GM12878 (cell line): ENCODE data around the gene PARP6. TPM values are rescaled to one million over a fixed set of nuclear protein-coding genes. Genes with fewer than 3 reads are reported as not detected.

Source experiments
- ATAC-seq: fragments of 200-7000 bp; cut with Tn5 transposase; 3 replicates; pipeline ENCODE4 v1.9.1; 2020; ENCODE audit warnings: mild to moderate bottlenecking, moderate library complexity
- BruUV-seq: library from RNA; stranded (reverse); fragments of 400-500 nt; replicated peaks from 2 replicates; lab custom pipeline; 2021; lab: Mats Ljungman, UMichigan
- CTCF ChIA-PET: fragments of 300-600 bp; sonication (Branson Sonifier 250); formaldehyde crosslinking; extraction: SDS; loops from one replicate; lab custom pipeline; 2021; ENCODE audit warnings: inconsistent platforms; lab: Yijun Ruan, JAX
- POLR2A ChIA-PET: fragments of 350-600 bp; formaldehyde crosslinking; extraction: SDS; loops from one replicate; lab custom pipeline; 2021; ENCODE audit warnings: inconsistent platforms; lab: Charles Lee
- RAD21 ChIA-PET: fragments of 300-600 bp; sonication (Branson Sonifier 250); formaldehyde crosslinking; loops from one replicate; lab custom pipeline; 2023; ENCODE audit warnings: antibody characterized with exemption; ENCODE audit not compliant: unreplicated experiment; lab: Charles Lee
- SMC1A ChIA-PET: fragments of 300-600 bp; sonication (Branson Sonifier 250); formaldehyde crosslinking; loops from one replicate; lab custom pipeline; 2023; ENCODE audit not compliant: unreplicated experiment, uncharacterized antibody; lab: Charles Lee
- DNase-seq: peaks from one replicate; pipeline ENCODE4 v3.0.0-alpha.2; 2011; ENCODE audit warnings: low read depth, low spot score
- FAIRE-seq: peaks from 3 replicates; lab custom pipeline; 2011; peaks lifted over from hg19 to GRCh38; lab: Jason Lieb, UNC
- H2AFZ ChIP-seq: 2 replicates; pipeline ENCODE4 v1.6.0; 2011; ENCODE audit warnings: low read depth, low read length, control low read depth; ENCODE audit not compliant: control insufficient read depth
- H3K27ac ChIP-seq: 2 replicates; pipeline ENCODE4 v1.5.1; 2011; ENCODE audit warnings: control low read depth; ENCODE audit not compliant: control insufficient read depth, insufficient read depth
- H3K27me3 ChIP-seq, 2 experiments: replicated peaks in 1 of 2; 2 replicates each; pipeline versions ENCODE4 v1.6.0 to v1.6.1; 2011; ENCODE audit warnings: low read length in 1 of 2; ENCODE audit not compliant: control insufficient read depth in 2 of 2, insufficient read depth in 2 of 2
- H3K36me3 ChIP-seq, 2 experiments: 2 replicates each; pipeline ENCODE4 v1.5.1; 2011; ENCODE audit warnings: low read length in 1 of 2; ENCODE audit not compliant: control insufficient read depth in 2 of 2, insufficient read depth in 2 of 2
- H3K4me1 ChIP-seq: 2 replicates; pipeline ENCODE4 v1.6.1; 2011; ENCODE audit warnings: mild to moderate bottlenecking, low read length, moderate library complexity, mixed read lengths; ENCODE audit not compliant: control insufficient read depth, insufficient read depth
- H3K4me2 ChIP-seq: 2 replicates; pipeline ENCODE4 v1.6.0; 2011; ENCODE audit warnings: control low read depth; ENCODE audit not compliant: control insufficient read depth, insufficient read depth
- H3K4me3 ChIP-seq: fragments of 200-600 bp; sonication (generic); 2 replicates; pipeline ENCODE4 v1.5.1; 2016
- H3K79me2 ChIP-seq: 2 replicates; pipeline ENCODE4 v1.6.0; 2011; ENCODE audit warnings: low read length; ENCODE audit not compliant: control insufficient read depth, insufficient read depth
- H3K9ac ChIP-seq: 2 replicates; pipeline ENCODE4 v1.8.0; 2011; ENCODE audit warnings: low read length, control low read depth, mixed read lengths; ENCODE audit not compliant: control insufficient read depth, insufficient read depth
- H3K9me3 ChIP-seq: replicated peaks from 3 replicates; pipeline ENCODE4 v1.5.1; 2011; ENCODE audit warnings: mild to moderate bottlenecking, low read length; ENCODE audit not compliant: control insufficient read depth, insufficient read depth
- H4K20me1 ChIP-seq: 2 replicates; pipeline ENCODE4 v1.6.0; 2011; ENCODE audit not compliant: control insufficient read depth, insufficient read depth
- BACH1 ChIP-seq: fragments of 450-650 bp; IDR thresholded peaks from 2 replicates; pipeline ENCODE4 v1.6.1; 2017; ENCODE audit warnings: mild to moderate bottlenecking, borderline replicate concordance
- HDGF ChIP-seq: fragments of 450-650 bp; IDR thresholded peaks from 2 replicates; pipeline ENCODE4 v1.6.1; 2016; ENCODE audit warnings: antibody characterized with exemption
- RAD21 ChIP-seq: IDR thresholded peaks from 2 replicates; pipeline ENCODE4 v1.6.1; 2011; ENCODE audit warnings: mild to moderate bottlenecking, low read depth, low read length, moderate library complexity; ENCODE audit not compliant: insufficient read depth
- SKIL ChIP-seq: fragments of 450-650 bp; IDR thresholded peaks from 2 replicates; pipeline ENCODE4 v1.6.1; 2017; ENCODE audit warnings: mild to moderate bottlenecking, low read depth, inconsistent platforms; ENCODE audit not compliant: poor library complexity, severe bottlenecking
- SMAD1 ChIP-seq: fragments of 450-650 bp; IDR thresholded peaks from 2 replicates; pipeline ENCODE4 v1.6.1; 2018; ENCODE audit warnings: mild to moderate bottlenecking, low read depth; ENCODE audit not compliant: partially characterized antibody
- SREBF1 ChIP-seq: IDR thresholded peaks from 2 replicates; pipeline ENCODE4 v1.6.1; 2012; ENCODE audit warnings: mild to moderate bottlenecking, low read length
- STAT1 ChIP-seq: fragments of 450-650 bp; conservative IDR thresholded peaks from 2 replicates; pipeline ENCODE4 v1.6.1; 2014; ENCODE audit warnings: antibody characterized with exemption, mild to moderate bottlenecking
- SUPT20H ChIP-seq: IDR thresholded peaks from 2 replicates; pipeline ENCODE4 v1.6.1; 2011; ENCODE audit warnings: low read depth, mild to moderate bottlenecking, low read length, moderate library complexity, borderline replicate concordance; ENCODE audit not compliant: control insufficient read depth
- ZZZ3 ChIP-seq: IDR thresholded peaks from 2 replicates; pipeline ENCODE4 v1.6.1; 2011; ENCODE audit warnings: low read depth; ENCODE audit not compliant: control insufficient read depth, insufficient read length
- whole genome bisulfite sequencing: methylation state at CpG from one replicate; pipeline ENCODE4 v1.1.6; 2016; ENCODE audit warnings: low lambda C conversion rate; ENCODE audit not compliant: insufficient replicate concordance, insufficient coverage; ENCODE audit errors: missing lambda C conversion rate; 5-methylcytosine and 5-hydroxymethylcytosine counted together
- in situ Hi-C: fragments of 300-500 bp; cut with MboI; formaldehyde crosslinking; loops from 9 replicates; pipeline ENCODE4 v1.14.3; 2018; ENCODE audit warnings: mixed read lengths
- intact Hi-C: fragments of 100-400 bp; cut with micrococcal nuclease; formaldehyde crosslinking; loops from one replicate; pipeline ENCODE4 v1.14.2; 2022; ENCODE audit not compliant: unreplicated experiment
- polyA plus RNA-seq, 11 experiments: library from polyadenylated mRNA; depleted of rRNA in 4 of 11; unstranded in 6 of 11; stranded (reverse) in 5 of 11; fragments of >200 nt; fragmentation: Nextera tagmentation in 4 of 11; fragmentation: Illumina TruSeq in 1 of 11; extraction: Ambion mirVana in 4 of 11; extraction: Trizol in 1 of 11; gene quantifications; 1 replicate in 1 of 11; 2 replicates in 10 of 11; pipeline versions ENCODE4 v1.2.1 to v1.2.3, GENCODE V29; 2011 to 2016; ENCODE audit warnings: inconsistent platforms in 2 of 11, missing spikeins in 2 of 11, low read depth in 1 of 11
- total RNA-seq, 4 experiments: library from RNA; depleted of rRNA in 3 of 4; stranded (reverse); fragments of >200 nt in 3 of 4; fragmentation: Illumina TruSeq in 1 of 4; extraction: Trizol in 1 of 4; gene quantifications; 2 replicates each; pipeline versions ENCODE4 v1.2.1 to v1.2.3, GENCODE V29; 2013 to 2021

The PARP6 gene
- total and polyA plus RNA-seq, 10 of the 15 experiments (the other 5 are each of a cell fraction or from before 2014, with no cell fraction given): 14.3 to 73.5 (median 26.9) TPM

DNA sequence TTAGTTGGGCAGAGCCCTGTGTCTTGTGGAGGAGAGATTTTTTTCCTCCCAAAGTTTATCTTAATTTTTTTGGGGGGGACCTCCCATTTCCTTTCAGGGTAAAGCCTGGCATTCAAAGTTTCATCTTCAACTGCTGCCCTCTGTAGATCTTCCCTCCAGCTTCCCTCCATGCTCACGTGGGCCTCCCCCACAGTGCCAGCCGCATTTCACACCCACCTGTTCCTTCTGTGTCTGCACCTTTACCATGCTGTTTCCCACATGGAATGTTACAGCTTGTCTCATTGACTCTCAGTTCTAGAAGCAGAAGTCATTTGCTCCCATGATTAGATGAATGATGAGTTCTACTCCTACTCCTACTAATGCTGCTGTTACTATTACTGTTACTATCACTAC is 41.1 kb upstream of the PARP6 start:
- ChIA-PET CTCF (interaction anchor here (0.7 to 3.3 kb wide), 27 partner anchors 8 to 973 kb away, joined by 3 to 39 read pairs (median 4); partner anchors contain the start of gene ARIH1), SMC1A (interaction anchor here (0.6 to 3.7 kb wide), 11 partner anchors 10 to 287 kb away, joined by 3 to 15 read pairs (median 4); partner anchors contain the start of gene HEXA), POLR2A (interaction anchor here (1.2 kb wide), 1 partner anchor 8 kb away, joined by 3 read pairs; no protein-coding TSS in a partner anchor), RAD21 (interaction anchor here (0.7 to 2.0 kb wide), 9 partner anchors 10 to 358 kb away, joined by 3 to 8 read pairs (median 4); partner anchors contain the start of gene HEXA)
- no peak for TF ChIP-seq SUPT20H
- no peak for TF ChIP-seq ZZZ3
- TF ChIP-seq SREBF1: no peak
- no peak for TF ChIP-seq STAT1
- TF ChIP-seq SMAD1: no peak
- no peak for TF ChIP-seq BACH1
- TF ChIP-seq SKIL: no peak
- TF ChIP-seq HDGF: no peak
- TF ChIP-seq RAD21: no peak
- no peak overlapping the region for H3K9ac ChIP-seq
- H2AFZ ChIP-seq: no peak overlapping the region
- ATAC-seq (no peak), DNase-seq (no peak), FAIRE-seq (no peak)
- no peaks in the 10 kb centered on the region for H3K36me3 ChIP-seq
- no peak overlapping the region for H3K4me2 ChIP-seq
- H4K20me1 ChIP-seq: no peaks in the 10 kb centered on the region
- intact Hi-C loops: loop anchor here (5.0 kb wide), 1 partner anchor 219 kb away; no protein-coding TSS in a partner anchor
- no peaks in the 10 kb centered on the region for H3K27me3 ChIP-seq
- H3K9me3 ChIP-seq: no peaks in the 10 kb centered on the region
- no peak overlapping the region for H3K4me3 ChIP-seq
- no peak overlapping the region for H3K27ac ChIP-seq
- H3K4me1 ChIP-seq: no peaks in the 10 kb centered on the region
- BruUV-seq: no TSS peak
- H3K79me2 ChIP-seq: no peaks in the 10 kb centered on the region
- WGBS: 6% methylated on average over 2 of the region's 2 CpGs
- in situ Hi-C loops: loop anchor here (5.0 kb wide), 1 partner anchor 359 kb away; no protein-coding TSS in a partner anchor
